Left ventricle myocardium inferior (tissue), 1 donor: ENCODE measurements around the gene TNIK. TPM values are rescaled to one million over a fixed set of nuclear protein-coding genes. Genes with fewer than 3 reads are reported as not detected.

Experiments used
- DNase-seq: peaks from one replicate; pipeline ENCODE4 v3.0.0-alpha.2; 2020
- H3K27ac ChIP-seq: fragments of 200-600 bp; replicated peaks from 2 replicates; pipeline ENCODE4 v1.8.0; 2021
- H3K27me3 ChIP-seq: fragments of 200-600 bp; 2 replicates; pipeline ENCODE4 v1.8.0; 2021; ENCODE audit warnings: low read depth
- H3K36me3 ChIP-seq: fragments of 200-600 bp; 2 replicates; pipeline ENCODE4 v1.8.0; 2021
- H3K4me1 ChIP-seq: fragments of 200-600 bp; 2 replicates; pipeline ENCODE4 v1.8.0; 2021
- H3K4me3 ChIP-seq: fragments of 200-600 bp; 2 replicates; pipeline ENCODE4 v1.8.0; 2021; ENCODE audit warnings: mild to moderate bottlenecking, moderate library complexity
- H3K9me3 ChIP-seq: fragments of 200-600 bp; replicated peaks from 2 replicates; pipeline ENCODE4 v1.8.0; 2021
- CTCF ChIP-seq: fragments of 200-600 bp; IDR thresholded peaks from 2 replicates; pipeline ENCODE4 v1.8.0; 2021; ENCODE audit warnings: antibody characterized with exemption, mild to moderate bottlenecking, borderline replicate concordance
- intact Hi-C: fragments of 100-400 bp; cut with micrococcal nuclease; formaldehyde crosslinking; loops from one replicate; pipeline ENCODE4 v1.11.0; 2022
- total RNA-seq: library from RNA; stranded (reverse); fragmentation: NEBNext Ultra II Directional; extraction: Animal tissue kit (Norgen Biotek cat#: 25700); gene quantifications from one replicate; pipeline ENCODE4 v1.2.1, GENCODE V29; 2021
- donor health status: DM: no; HTN: yes; CAD: no; lungs with severe emphysema.

The TNIK gene
- total RNA-seq, 1 donor from 2014 or later: 28.6 TPM

- TF ChIP-seq CTCF: no peak
- DNase-seq: no peak
- H3K27ac ChIP-seq: no peak overlapping the region
- no peaks in the 10 kb centered on the region for H3K27me3 ChIP-seq
- no peaks in the 10 kb centered on the region for H3K9me3 ChIP-seq
- no peaks in the 10 kb centered on the region for H3K4me1 ChIP-seq
- H3K36me3 ChIP-seq: peaks cover 3% of the 10 kb centered on the region
- intact Hi-C loops: loop anchor here (10.0 kb wide), 1 partner anchor 415 kb away; no protein-coding TSS in a partner anchor
- no peak overlapping the region for H3K4me3 ChIP-seq
Observed at GRCh38 chr3:171149526-171150116, 310.6 kb downstream of the TNIK start.

- Histone ChIP-seq H3K4me3 (no peak overlapping the region), H3K9me3 (no peaks in the 10 kb centered on the region), H3K27ac (no peak overlapping the region), H3K27me3 (no peaks in the 10 kb centered on the region), H3K4me1 (no peaks in the 10 kb centered on the region), H3K36me3 (peaks cover 7% of the 10 kb centered on the region)
- intact Hi-C loops: no loop called here
- no peak for DNase-seq
- TF ChIP-seq CTCF: no peak
Observed at GRCh38 chr3:171145798-171146197, 314.4 kb downstream of the TNIK start.

GRCh38 chr3:171142985-171143384 is 317.2 kb downstream of the TNIK start:
- no peak for TF ChIP-seq CTCF
- Histone ChIP-seq H3K4me3 (no peak overlapping the region), H3K4me1 (no peaks in the 10 kb centered on the region), H3K9me3 (no peaks in the 10 kb centered on the region), H3K27me3 (no peaks in the 10 kb centered on the region), H3K36me3 (peaks cover 13% of the 10 kb centered on the region), H3K27ac (no peak overlapping the region)
- intact Hi-C loops: no loop called here
- DNase-seq: no peak

- no peaks in the 10 kb centered on the region for H3K9me3 ChIP-seq
- no peak overlapping the region for H3K27ac ChIP-seq
- DNase-seq: no peak
- no peaks in the 10 kb centered on the region for H3K27me3 ChIP-seq
- no peak for TF ChIP-seq CTCF
- intact Hi-C loops: no loop called here
- H3K4me1 ChIP-seq: no peaks in the 10 kb centered on the region
- H3K36me3 ChIP-seq: peaks cover 22% of the 10 kb centered on the region
- no peak overlapping the region for H3K4me3 ChIP-seq
Observed at GRCh38 chr3:171140246-171140645, 320.0 kb downstream of the TNIK start.

GRCh38 chr3:171138027-171138426 is 322.2 kb downstream of the TNIK start:
- Histone ChIP-seq H3K4me3 (no peak overlapping the region), H3K27me3 (no peaks in the 10 kb centered on the region), H3K9me3 (no peaks in the 10 kb centered on the region), H3K27ac (no peak overlapping the region), H3K36me3 (peaks cover 24% of the 10 kb centered on the region), H3K4me1 (no peaks in the 10 kb centered on the region)
- no peak for DNase-seq
- intact Hi-C loops: no loop called here
- no peak for TF ChIP-seq CTCF
